SK-N-MC (cell line): Measurements from ENCODE around the gene FHIP2A.
"Not testable (repeated sequence)": the region's sequence is repeated elsewhere in the genome, so short reads cannot be mapped to it uniquely, and the experiment has no call there.

ENCODE experiments used
- EZH2 ChIP-seq: fragments of 200-600 bp; sonication (generic); IDR thresholded peaks from one replicate; pipeline ENCODE4 v1.6.1; 2017; ENCODE audit warnings: antibody characterized with exemption
- FOXP2 ChIP-seq: optimal IDR thresholded peaks from 2 replicates; pipeline ENCODE3; 2011; ENCODE audit warnings: mild to moderate bottlenecking, moderate library complexity; ENCODE audit not compliant: insufficient read depth; ENCODE audit errors: extremely low read length, control extremely low read depth
- POLR2AphosphoS5 ChIP-seq: IDR thresholded peaks from 2 replicates; pipeline ENCODE4 v1.6.1; 2012; ENCODE audit warnings: mild to moderate bottlenecking, low read depth, low read length, borderline replicate concordance

GRCh38 chr10:114786492-114786891 is 35.1 kb upstream of the FHIP2A start:
- not testable (repeated sequence) for TF ChIP-seq POLR2AphosphoS5, FOXP2, EZH2
